ENCODE measurements around the gene SPEM3.
A peak's percentile ranks its signal among the peaks of the same experiment; 100 is the strongest.

The SPEM3 gene

DNA sequence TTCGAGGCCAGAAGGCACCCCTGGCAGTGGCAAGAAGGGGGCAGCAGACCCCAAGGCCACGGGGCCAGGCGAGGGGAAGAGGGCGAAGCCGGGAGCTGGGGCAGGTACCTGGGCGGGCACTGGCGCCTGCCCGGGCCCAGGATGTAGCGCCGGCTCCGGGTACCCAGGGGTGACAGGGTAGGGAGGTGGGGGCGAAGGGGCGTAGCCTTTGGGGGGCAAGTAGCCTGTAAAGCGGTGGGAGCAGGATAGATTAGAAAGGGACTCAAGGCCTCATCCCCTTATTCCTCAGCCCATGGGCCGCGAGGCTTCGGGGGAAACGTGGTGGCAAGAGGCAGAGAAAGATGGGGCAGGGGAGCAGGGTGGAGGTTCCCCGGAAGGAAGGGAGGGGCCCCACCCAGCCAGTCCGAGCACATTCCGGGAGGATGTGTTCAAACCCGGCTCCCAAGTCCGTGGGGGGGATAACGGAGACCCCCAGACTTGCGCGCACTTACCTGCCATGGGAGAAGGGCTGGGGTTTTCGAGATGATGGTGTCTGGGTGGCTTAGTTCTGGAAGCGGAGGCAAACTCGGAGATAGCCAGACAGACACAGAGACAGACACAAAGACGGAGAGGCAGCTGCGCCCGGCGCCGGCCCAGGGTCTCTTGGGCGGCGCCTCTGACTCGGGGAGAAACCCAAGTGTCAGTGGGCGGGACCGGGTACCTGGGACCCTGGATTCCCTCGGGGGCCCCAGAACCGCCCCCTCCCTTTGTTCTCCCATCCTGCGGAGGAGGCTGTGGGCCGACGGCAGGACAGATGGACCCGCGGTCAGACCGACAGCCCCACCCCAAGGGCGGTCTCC is 34.8 kb upstream of the SPEM3 start:
- TF ChIP-seq, protein P1, sequence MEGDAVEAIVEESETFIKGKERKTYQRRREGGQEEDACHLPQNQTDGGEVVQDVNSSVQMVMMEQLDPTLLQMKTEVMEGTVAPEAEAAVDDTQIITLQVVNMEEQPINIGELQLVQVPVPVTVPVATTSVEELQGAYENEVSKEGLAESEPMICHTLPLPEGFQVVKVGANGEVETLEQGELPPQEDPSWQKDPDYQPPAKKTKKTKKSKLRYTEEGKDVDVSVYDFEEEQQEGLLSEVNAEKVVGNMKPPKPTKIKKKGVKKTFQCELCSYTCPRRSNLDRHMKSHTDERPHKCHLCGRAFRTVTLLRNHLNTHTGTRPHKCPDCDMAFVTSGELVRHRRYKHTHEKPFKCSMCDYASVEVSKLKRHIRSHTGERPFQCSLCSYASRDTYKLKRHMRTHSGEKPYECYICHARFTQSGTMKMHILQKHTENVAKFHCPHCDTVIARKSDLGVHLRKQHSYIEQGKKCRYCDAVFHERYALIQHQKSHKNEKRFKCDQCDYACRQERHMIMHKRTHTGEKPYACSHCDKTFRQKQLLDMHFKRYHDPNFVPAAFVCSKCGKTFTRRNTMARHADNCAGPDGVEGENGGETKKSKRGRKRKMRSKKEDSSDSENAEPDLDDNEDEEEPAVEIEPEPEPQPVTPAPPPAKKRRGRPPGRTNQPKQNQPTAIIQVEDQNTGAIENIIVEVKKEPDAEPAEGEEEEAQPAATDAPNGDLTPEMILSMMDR (IDR thresholded peaks at IDR 0.05; ENCODE audit: low read depth, low read length, missing control alignments) = peak; percentile 8
- H3K4me3 ChIP-seq (replicated peaks; ENCODE audit: low read depth, low read length) = peak overlapping the region; percentile 81
- DNase-seq (ENCODE audit: extremely low read depth, low read depth) = no peak

DNA sequence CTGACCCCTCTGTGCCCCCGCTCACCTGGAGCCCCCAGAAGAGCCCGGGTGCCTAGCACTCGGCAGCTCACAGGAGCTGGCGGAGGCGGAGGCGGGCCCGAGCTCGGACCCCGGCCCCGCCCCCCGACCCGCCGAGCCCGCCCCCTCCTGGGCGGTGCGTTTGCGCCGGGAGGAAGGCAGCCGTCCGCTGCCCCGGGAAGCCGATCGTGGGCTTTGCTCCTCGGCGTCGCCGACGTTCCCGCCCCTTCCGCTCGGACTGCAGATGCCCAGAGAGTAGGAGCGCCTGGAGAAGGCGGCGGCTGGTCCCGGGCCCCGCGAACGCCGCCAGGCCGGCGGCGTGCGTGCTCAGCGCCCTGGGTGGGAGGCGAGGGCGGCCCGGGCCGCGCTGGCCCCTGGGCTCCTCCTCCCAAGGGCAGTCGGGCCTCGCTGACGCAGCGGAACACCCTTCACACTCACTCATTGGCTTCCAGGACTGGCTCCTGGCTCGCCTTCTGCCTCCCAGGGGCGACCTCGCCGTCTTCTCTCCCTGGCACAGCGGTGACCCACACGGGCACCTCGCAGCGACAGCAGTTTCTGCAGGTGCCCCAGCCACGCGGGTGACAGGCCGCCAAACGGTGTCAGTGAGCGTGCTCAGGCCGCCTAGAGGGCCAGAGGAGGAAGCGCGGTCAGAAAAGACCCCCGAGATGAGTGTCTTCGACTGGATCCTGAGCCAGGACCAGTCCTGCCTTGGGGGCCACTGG is 34.0 kb upstream of the SPEM3 start, which contains the start of gene PLSCR3:
Gene PLSCR3, minus strand, starts transcription at position 74 of the 740 bp plus-strand sequence. CDS start 415 bp downstream, outside the sequence.
- peak; percentile 27 for DNase-seq (ENCODE audit: extremely low read depth, low read depth)
- TF ChIP-seq, protein P1 (IDR thresholded peaks at IDR 0.05; ENCODE audit: low read depth, low read length, missing control alignments) = no peak
- H3K4me3 ChIP-seq (replicated peaks; ENCODE audit: low read depth, low read length) = peak within 1 kb of the TSS; percentile 81

DNA sequence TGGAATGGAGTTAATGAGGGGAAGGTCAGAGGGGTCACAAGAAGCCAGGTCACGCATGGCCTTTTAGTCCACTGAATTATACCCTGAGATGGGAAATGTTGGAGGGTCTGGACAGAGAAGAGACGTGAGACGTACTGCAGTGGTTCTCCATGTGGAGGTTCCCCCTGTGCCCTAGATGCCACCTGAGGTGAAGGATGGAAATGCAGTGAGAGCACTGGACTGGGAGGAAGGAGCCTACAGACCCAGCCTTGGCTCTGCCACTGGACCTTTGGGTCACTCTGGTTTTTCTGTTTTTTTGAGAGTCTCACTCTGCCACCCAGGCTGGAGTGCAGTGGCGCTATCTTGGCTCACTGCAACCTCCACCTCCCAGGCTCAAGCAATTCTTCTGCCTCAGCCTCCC is 32.5 kb upstream of the SPEM3 start:
- TF ChIP-seq, protein P1 (IDR thresholded peaks at IDR 0.05; ENCODE audit: low read depth, low read length, missing control alignments) = no peak
- H3K4me3 ChIP-seq (replicated peaks; ENCODE audit: low read depth, low read length) = no peak overlapping the region
- DNase-seq (ENCODE audit: extremely low read depth, low read depth) = no peak

DNA sequence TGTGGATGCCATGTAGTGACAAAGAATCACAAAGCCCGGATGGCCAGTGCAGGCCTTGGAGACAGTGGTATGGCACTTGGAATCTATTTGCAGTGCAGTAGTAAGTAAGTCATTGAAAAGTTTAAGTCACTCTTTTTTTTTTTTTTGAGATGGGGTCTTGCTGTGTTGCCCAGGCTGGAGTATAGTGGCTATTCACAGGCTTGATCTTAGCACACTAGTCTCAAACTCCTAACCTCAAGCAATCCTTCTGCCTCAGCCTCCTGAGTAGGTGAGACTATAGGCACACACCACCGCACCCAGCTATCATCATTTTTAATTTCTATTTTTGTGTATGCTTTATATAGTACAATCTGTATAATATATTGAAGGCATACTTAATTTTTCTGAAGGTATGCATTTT is 30.0 kb upstream of the SPEM3 start:
- TF ChIP-seq, protein P1 (IDR thresholded peaks at IDR 0.05; ENCODE audit: low read depth, low read length, missing control alignments) = no peak

DNA sequence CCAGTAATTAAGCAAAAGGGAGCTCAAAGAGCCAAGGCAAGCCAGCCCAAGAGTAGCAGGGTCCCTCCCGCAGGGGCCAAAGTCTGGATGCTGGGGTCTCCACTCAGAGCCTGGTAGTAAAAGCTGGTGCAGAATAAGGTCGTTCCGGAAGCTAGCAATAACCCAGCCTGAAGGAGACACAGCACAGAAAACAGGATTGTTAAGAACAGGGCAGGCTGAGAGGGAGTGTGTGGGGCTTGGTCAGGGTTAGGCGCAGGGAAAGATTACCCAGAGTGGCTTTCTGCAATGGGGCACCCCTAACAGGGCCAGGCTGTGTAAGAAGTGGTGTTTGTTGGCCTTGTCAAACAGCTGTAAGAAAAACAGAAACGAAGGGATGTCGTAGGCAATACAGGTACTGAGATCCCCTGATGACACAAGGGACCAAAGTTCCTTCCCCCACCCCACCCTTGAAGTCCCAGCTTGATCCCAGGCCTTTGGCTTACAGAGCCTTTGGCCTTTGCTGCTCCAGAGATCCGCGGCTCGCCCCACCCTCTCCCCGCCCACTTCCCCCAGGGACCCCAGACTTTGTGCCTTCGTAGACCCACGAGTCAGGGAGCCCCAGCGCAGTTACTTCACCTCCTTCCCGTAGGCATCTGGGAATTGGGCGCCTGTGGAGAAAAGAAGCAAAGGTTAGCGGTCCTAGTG is 25.5 kb upstream of the SPEM3 start:
- peak overlapping the region; percentile 65 for H3K4me3 ChIP-seq (replicated peaks; ENCODE audit: low read depth, low read length)
- TF ChIP-seq, protein P1 (IDR thresholded peaks at IDR 0.05; ENCODE audit: low read depth, low read length, missing control alignments) = no peak
- no peak for DNase-seq (ENCODE audit: extremely low read depth, low read depth)

More for the DNA sequence above, 30.0 kb upstream of the SPEM3 start:
- H3K4me3 ChIP-seq (replicated peaks; ENCODE audit: low read depth, low read length) = no peak overlapping the region
- DNase-seq (ENCODE audit: extremely low read depth, low read depth) = no peak

DNA sequence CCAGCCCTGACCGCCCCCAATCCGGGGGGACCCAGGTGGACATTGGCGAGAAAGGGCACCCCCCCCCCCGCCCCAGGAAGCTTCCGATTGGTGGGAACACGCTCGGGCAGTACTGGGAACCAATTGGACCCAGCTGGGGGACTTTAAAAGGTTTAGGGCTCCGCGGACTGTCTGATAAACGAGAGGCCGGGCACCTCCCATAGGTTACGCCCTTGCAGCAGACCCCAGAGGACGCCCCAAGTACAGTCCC is 25.0 kb upstream of the SPEM3 start:
- no peak for DNase-seq (ENCODE audit: extremely low read depth, low read depth)

More for the DNA sequence above, 25.0 kb upstream of the SPEM3 start:
- H3K4me3 ChIP-seq (replicated peaks; ENCODE audit: low read depth, low read length) = peak overlapping the region; percentile 65
- TF ChIP-seq, protein P1 (IDR thresholded peaks at IDR 0.05; ENCODE audit: low read depth, low read length, missing control alignments) = no peak

Data from HFF-Myc (cell line).